C4-2B (cell line): ENCODE results near the gene FGFR3.

Source experiments
- ZFX ChIP-seq: fragments of 450-650 bp; IDR thresholded peaks from 2 replicates; pipeline ENCODE4 v1.6.1; 2017
- TF ChIP-seq, protein P1 (sequence below): fragments of 450-650 bp; conservative IDR thresholded peaks from 2 replicates; pipeline ENCODE4 v1.5.1; 2017; ENCODE audit warnings: mild to moderate bottlenecking

DNA sequence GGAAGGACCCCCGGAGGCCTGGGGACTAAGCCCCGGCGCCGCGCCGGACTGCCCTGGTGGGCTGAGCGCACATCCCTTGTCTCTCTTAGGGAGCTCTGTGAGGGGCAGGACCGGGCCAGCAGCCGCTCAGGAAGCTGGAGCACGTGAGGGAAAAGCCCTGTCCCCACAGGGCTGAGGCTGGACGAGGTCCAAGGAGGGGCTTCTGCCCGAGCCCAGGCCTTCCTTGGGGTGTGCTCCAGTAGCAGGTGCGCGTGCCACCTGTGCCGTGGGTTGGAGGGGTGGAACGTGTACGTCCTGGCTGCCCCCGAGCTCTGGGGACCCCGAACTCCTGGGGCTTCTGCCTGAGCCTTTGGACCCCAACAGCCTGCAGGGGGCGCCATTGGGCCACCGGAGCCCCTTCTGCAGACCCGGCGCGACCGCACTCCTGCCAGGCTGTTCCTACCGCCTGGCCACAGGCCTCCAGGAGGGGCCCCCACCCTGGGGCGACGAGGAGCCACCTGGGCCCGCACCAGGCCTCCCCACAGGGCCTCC is 44.6 kb upstream of the FGFR3 start:
- TF ChIP-seq, protein P1, sequence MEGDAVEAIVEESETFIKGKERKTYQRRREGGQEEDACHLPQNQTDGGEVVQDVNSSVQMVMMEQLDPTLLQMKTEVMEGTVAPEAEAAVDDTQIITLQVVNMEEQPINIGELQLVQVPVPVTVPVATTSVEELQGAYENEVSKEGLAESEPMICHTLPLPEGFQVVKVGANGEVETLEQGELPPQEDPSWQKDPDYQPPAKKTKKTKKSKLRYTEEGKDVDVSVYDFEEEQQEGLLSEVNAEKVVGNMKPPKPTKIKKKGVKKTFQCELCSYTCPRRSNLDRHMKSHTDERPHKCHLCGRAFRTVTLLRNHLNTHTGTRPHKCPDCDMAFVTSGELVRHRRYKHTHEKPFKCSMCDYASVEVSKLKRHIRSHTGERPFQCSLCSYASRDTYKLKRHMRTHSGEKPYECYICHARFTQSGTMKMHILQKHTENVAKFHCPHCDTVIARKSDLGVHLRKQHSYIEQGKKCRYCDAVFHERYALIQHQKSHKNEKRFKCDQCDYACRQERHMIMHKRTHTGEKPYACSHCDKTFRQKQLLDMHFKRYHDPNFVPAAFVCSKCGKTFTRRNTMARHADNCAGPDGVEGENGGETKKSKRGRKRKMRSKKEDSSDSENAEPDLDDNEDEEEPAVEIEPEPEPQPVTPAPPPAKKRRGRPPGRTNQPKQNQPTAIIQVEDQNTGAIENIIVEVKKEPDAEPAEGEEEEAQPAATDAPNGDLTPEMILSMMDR, result peak; percentile 79
- no peak for TF ChIP-seq ZFX
